Measurements from ENCODE around the gene SMAD7. TPM values are rescaled to one million over a fixed set of nuclear protein-coding genes. Genes with fewer than 3 reads are reported as not detected.

Gene SMAD7
- total RNA-seq, 4 donors from 2014 or later: 19.6 to 23.9 (median 20.7) TPM

DNA sequence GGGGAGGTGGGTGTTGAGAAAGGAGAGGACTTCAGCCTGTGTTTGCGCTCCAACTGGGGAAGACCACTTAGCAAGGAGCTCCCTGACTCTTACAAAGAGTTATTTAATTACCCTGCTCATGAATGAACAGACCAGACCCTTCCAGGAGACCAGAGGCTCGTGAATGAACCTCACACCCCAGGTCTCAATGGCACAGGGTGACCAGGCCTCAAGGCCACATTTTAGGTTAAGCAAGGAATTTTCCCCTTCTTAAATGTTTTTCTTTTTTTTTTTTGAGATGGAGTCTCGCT is 25.3 kb downstream of the SMAD7 start:
- no peak for DNase-seq (ENCODE audit: low spot score in 2 of 2)
- intact Hi-C loops (cut with DNase I; ENCODE audit: low total_unique reads): no loop called here
- no peak for TF ChIP-seq POLR2A (IDR thresholded peaks at IDR 0.05)
- TF ChIP-seq, protein P1, sequence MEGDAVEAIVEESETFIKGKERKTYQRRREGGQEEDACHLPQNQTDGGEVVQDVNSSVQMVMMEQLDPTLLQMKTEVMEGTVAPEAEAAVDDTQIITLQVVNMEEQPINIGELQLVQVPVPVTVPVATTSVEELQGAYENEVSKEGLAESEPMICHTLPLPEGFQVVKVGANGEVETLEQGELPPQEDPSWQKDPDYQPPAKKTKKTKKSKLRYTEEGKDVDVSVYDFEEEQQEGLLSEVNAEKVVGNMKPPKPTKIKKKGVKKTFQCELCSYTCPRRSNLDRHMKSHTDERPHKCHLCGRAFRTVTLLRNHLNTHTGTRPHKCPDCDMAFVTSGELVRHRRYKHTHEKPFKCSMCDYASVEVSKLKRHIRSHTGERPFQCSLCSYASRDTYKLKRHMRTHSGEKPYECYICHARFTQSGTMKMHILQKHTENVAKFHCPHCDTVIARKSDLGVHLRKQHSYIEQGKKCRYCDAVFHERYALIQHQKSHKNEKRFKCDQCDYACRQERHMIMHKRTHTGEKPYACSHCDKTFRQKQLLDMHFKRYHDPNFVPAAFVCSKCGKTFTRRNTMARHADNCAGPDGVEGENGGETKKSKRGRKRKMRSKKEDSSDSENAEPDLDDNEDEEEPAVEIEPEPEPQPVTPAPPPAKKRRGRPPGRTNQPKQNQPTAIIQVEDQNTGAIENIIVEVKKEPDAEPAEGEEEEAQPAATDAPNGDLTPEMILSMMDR (IDR thresholded peaks at IDR 0.05): no peak
- WGBS, 2 donors: 96% methylated on average over 3 of the region's 3 CpGs
- no peak overlapping the region for H3K4me3 ChIP-seq (ENCODE audit: low read depth, poor library complexity, severe bottlenecking)

GRCh38 chr18:48924630-48925490 is 25.9 kb downstream of the SMAD7 start:
- no peak for DNase-seq (ENCODE audit: low spot score in 2 of 2)
- no peak overlapping the region for H3K4me3 ChIP-seq (ENCODE audit: low read depth, poor library complexity, severe bottlenecking)
- TF ChIP-seq, protein P1 (IDR thresholded peaks at IDR 0.05): no peak
- no peak for TF ChIP-seq POLR2A (IDR thresholded peaks at IDR 0.05)
- 55 to 64% methylated on average over 17 of the region's 17 CpGs for WGBS, 2 donors
- intact Hi-C loops (cut with DNase I; ENCODE audit: low total_unique reads): no loop called here

GRCh38 chr18:48923746-48924629 is 26.8 kb downstream of the SMAD7 start:
- no peak for DNase-seq (ENCODE audit: low spot score in 2 of 2)
- WGBS, 2 donors: 56 to 61% methylated on average over 15 of the region's 15 CpGs
- intact Hi-C loops (cut with DNase I; ENCODE audit: low total_unique reads): no loop called here
- H3K4me3 ChIP-seq (ENCODE audit: low read depth, poor library complexity, severe bottlenecking): no peak overlapping the region
- TF ChIP-seq, protein P1 (IDR thresholded peaks at IDR 0.05): no peak
- TF ChIP-seq POLR2A (IDR thresholded peaks at IDR 0.05): no peak

DNA sequence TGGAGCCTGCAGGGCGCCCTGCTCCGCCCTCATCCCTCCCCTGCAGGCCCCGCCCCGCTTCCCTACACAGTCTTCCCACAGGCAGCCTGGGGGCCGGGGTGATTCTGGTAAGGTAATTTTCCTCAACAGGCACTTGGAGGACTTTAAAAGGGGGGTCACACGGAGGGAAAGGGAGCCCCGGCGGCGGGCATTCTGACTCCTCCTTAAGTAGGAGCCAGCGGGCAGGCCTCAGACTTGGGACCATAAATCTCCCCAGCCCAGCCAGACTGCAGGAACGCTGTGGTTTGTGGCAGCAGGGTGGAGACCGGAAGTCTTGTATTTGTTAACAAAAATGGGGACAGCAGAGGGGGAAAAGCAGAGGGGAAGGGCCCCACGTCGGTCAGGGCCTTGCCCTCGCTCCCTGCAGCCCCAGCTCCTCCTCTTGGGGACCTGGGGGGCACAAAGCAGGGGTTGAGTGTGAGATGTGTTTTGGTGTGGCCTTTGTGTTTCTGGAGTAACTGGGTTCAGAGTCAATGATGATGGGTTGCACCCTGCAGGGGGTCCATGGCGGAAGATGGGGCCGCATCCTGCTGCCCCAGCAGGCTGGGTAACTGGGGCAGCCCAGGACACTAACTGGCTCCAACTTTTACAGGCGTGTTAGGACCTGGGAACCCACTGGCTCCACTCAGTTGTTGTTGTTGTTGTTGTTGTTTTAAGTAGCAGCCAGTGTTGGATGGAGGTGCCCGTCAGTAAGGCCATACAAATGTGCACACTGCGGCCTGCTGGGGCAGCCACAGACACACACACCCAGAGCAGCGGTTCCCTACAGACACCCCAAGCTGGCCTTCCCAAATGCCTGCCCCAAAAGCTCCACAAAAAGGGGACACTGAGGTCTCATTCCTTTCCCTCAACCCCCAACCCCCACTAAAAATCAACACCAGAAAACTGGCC is 27.7 kb downstream of the SMAD7 start:
- TF ChIP-seq POLR2A (IDR thresholded peaks at IDR 0.05): no peak
- TF ChIP-seq, protein P1 (IDR thresholded peaks at IDR 0.05): no peak
- WGBS, 2 donors: 21 to 26% methylated on average over 20 to 21 of the region's 21 CpGs
- peak overlapping the region; percentile 27 for H3K4me3 ChIP-seq (ENCODE audit: low read depth, poor library complexity, severe bottlenecking)
- intact Hi-C loops (cut with DNase I; ENCODE audit: low total_unique reads): no loop called here
- peak; percentile 65 to 91 for DNase-seq (ENCODE audit: low spot score in 2 of 2)

GRCh38 chr18:48922226-48922800 is 28.5 kb downstream of the SMAD7 start:
- intact Hi-C loops (cut with DNase I; ENCODE audit: low total_unique reads): no loop called here
- WGBS, 2 donors: 38 to 39% methylated on average over 7 of the region's 7 CpGs
- TF ChIP-seq, protein P1 (IDR thresholded peaks at IDR 0.05): no peak
- TF ChIP-seq POLR2A (IDR thresholded peaks at IDR 0.05): no peak
- no peak overlapping the region for H3K4me3 ChIP-seq (ENCODE audit: low read depth, poor library complexity, severe bottlenecking)
- DNase-seq (ENCODE audit: low spot score in 2 of 2): no peak

All from lower leg skin (tissue), 4 donors.